Activated naive CD4-positive, alpha-beta T cell (primary cell): Measurements from ENCODE around the gene BCAP31.
A peak's percentile ranks its signal among the peaks of the same experiment; 100 is the strongest.
"Not testable (repeated sequence)": the region's sequence is repeated elsewhere in the genome, so short reads cannot be mapped to it uniquely, and the experiment has no call there.

Source experiments
- DNase-seq, 4 experiments: peaks; one replicate each; lab custom pipeline; 2025; lab: John Stamatoyannopoulos, UW

BCAP31 gene

DNA sequence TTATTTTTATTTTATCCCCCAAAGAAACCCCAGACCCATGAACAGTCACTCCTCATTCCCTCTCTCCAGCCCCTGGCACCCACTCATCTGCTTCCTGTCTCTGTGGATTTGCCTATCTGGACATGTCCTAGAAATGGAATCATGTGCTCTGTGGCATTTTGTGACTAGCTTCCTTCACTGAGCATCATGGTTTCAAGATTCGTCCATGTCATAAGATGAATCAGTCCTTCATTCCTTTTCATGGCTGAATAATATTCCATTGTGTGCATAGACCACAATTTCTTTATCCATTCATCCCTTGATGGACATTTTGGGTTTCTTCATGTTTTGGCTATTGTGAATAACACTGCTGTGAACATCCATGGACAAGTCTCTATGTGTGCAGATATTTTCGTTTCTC is 10.7 kb upstream of the BCAP31 start:
- no peak for DNase-seq

DNA sequence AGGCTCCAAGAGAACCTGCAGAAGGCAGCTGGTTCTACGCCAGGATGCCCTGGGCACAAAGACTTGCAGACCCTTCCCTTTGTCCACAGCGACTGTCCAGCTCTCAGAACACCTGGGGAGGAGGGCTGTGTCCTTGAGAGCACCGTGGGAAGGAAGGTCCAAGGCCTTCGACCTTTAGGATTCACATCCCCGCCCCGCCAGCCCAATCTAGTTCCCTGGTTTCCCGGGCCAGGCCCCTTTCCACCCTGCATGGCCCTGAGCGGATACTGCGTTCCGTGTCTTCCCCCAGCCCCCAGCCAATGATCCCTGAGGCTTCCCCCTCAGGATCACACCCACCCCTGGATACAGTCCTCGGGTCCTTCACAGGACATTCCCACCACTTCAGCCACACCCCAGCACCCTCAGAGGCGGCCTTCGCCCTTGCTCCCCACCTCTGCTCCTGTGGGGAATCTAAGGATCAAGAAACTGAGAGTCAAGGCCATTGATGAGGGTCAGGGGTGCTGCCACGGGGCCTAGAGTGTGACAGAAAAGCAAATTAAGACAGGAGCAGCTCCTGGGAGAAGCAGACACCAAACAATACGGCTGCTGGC is 9.6 kb upstream of the BCAP31 start:
- no peak for DNase-seq

DNA sequence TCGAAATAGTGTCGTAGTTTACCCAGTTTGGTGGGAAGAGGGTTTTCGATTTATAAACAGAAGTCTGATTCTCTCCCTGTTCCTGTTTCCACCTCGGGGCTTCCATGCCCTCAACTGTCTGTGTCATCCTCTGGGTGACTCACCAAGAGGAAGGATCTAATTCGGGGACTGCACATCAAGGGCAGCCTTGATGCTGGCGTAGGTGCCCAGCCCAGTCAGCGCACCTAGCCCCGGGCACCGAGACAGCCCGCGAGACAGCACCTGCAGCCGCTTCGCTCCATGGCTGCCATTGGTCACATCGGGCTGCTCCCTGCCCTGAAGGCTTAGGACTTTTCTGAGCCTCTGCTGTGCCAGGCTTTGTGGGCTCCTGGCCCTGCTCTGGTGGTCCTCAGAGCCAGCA is 8.2 kb upstream of the BCAP31 start:
- no peak for DNase-seq

- no peak for DNase-seq
These were observed 7.6 kb upstream of the BCAP31 start for GRCh38 chrX:153731845-153732215.

GRCh38 chrX:153731117-153731844 is 7.1 kb upstream of the BCAP31 start:
- no peak for DNase-seq

DNA sequence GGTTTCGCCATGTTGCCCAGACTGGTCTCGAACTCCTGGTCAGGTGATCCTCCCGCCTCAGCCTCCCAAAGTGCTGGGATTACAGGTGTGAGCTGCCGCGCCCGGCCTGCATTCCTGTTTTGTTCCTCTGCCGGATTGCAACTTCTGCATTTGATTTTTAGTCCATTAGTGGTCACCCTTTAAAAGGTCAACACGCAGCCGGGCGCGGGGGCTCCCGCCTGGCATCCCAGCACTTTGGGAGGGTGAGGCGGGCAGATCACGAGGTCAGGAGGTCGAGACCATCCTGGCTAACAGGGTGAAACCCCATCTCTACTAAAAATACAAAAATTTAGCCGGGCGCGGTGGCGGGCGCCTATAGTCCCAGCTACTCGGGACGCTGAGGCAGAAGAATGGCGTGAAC is 5.9 kb upstream of the BCAP31 start:
- not testable (repeated sequence) for DNase-seq

GRCh38 chrX:153728951-153729631 is 4.9 kb upstream of the BCAP31 start:
- DNase-seq: no peak

DNA sequence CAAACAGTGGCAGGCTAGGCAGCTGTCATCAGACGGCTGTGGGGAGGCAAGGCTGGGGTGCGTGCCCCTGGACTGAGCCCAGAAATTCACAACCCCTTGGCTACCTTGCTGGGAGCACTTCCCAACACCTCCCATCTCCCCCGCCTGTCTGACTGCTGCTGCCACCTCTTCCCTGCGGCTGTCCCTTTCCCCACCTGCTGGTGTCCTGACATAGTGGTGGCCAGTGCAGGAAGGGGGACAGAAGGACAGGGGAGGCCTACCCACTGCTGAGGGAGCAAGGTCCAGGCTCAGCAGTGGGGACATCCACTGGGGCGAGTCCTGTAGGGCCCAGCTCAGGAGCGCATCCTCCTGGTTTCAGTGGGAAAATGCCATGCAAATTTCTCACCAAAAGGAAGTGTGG is 3.9 kb upstream of the BCAP31 start:
- DNase-seq: no peak

DNA sequence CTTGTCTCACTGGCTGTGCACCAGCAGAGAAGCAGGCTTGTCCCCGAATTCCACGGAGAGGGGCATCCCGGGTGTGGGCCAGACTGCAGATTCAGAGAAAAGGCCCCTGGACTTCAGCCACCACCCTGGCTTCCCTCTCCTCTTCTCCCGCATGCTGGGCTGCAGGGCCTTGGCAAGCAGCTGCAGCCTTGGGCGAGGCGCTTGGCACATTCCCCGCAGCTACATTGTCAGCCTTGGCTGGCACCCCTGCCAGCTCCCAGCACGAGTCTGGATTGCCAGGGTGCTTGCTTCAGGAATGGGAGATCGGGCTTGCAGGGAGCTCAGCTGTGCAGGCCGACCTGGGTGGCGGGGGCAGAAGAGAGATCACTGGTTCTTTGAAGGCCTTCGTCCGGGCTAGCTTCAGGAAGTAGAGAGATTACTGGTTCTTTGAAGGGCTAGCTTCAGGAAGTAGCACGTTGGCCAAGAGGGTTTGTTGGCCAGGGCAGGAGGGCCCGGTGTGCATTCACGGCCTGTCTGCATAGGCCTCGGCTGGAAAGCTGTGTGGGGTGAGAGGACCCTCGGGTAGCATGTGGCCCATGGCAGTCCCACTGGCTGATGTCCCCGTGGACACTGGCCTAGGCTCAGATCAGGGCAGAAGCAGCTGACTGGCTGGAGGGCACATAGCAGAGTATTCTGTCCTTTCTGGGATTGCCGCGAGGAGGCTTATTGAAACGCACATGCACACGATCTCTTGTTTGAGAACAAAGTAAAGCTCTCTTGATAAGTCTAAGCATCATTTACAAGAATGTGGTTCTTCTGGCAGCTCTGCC is 3.1 kb upstream of the BCAP31 start:
- no peak for DNase-seq

DNA sequence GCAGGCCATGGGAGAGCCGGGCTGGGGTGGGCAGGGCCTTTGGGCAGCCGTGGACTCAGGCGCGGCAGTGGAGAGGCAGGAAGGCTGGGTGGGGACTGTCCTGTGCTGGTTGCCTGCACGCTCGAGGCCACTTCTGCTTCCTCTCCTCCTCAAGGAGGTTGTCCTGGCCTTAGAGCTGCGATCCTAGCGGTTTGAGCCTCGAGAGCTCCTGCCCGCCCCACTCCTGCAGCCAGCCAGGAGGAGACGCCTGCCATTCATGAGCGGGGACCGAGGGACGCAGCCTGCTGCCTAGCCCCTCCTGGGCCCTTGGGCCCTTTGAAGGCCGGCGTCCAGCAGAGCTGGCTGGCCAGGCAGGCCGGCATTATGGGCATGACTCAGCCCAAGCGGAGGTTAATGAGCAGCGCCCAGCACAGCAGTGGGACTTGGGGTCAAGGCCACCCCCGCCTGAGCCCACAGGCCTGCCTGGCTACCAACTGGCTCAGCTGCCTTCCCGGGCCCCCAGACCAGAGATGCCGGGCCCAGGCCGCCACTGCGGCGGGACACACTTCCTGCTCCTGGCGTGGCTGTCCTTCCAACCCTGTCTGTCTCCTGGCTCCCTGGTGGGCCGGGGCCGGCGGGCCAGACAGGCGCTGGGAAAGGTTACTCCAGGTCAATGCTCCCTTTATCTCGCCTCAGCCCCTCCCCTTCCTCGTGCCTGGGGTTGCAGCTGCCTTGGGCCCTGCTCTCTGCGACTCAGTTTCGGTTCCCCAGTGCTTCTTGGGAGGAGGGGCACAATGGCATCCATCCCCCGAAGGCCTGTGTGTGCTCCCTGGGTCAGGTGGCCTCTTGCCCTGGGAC is 2.3 kb upstream of the BCAP31 start:
- no peak for DNase-seq

DNA sequence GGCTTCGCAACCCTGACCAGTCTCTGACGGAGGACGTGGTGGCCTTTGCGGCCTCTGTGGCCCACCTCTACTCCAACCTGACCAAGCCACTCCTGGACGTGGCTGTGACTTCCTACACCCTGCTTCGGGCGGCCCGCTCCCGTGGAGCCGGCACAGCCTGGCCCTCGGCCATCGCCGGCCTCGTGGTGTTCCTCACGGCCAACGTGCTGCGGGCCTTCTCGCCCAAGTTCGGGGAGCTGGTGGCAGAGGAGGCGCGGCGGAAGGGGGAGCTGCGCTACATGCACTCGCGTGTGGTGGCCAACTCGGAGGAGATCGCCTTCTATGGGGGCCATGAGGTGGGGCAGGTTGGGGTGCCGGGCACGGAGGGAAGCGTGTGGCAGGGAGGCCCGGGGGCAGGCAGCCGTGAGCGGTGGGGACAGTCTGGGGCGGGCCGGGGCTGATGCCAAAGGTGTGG is 1.7 kb upstream of the BCAP31 start:
- no peak for DNase-seq

- no peak for DNase-seq
These were observed 1.0 kb upstream of the BCAP31 start for GRCh38 chrX:153725039-153725831.

- peak in 1 of 4 experiments; percentile 70 for DNase-seq
These were observed 586 bp downstream of the BCAP31 start for GRCh38 chrX:153723351-153724251.

GRCh38 chrX:153722704-153723350 is 1.4 kb downstream of the BCAP31 start:
- DNase-seq: no peak

DNA sequence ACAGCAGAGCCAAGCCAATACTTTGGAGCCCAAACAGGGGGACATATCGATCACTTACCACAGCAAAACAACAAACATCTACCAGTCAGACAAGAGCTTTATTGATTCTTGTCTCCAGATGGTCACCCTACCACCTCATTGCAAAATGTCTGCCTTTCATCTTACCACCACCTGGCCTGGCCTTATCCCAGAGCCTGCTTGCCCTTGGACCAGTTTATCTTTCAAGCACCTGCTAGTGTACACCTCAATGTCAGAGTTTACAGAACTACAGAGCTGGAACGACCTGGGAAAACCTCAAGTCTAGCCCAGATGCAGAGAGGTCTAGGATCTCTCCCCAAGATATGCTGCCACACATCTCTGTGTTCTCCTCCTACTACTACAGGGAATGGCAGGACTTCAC is 4.5 kb downstream of the BCAP31 start:
- no peak for DNase-seq

GRCh38 chrX:153719238-153719637 is 4.9 kb downstream of the BCAP31 start:
- DNase-seq: no peak

DNA sequence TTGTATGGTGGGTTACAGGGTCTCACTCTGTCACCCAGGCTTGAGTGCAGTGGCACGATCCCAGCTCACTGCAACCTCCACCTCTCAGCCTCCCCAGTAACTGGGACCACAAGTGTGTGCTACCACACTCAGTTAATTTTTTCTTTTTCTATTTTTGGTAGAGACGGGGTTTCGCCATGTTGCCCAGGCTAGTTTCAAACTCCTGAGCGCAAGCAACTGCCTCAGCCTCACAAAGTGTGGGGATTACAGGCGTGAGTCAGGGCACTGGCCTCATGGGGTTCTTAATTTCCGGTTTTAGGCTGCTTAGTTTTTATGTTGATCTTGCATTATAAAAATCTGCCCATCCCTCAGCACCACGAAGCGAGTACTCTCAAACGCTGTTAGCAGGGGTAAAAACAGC is 6.7 kb downstream of the BCAP31 start:
- no peak for DNase-seq

GRCh38 chrX:153714256-153714655 is 9.9 kb downstream of the BCAP31 start:
- DNase-seq: no peak
